Astrocyte of the hippocampus (primary cell): ENCODE results near the gene SLX4IP.
A peak's percentile ranks its signal among the peaks of the same experiment; 100 is the strongest.
"Not testable (repeated sequence)": the region's sequence is repeated elsewhere in the genome, so short reads cannot be mapped to it uniquely, and the experiment has no call there.

Experiments used
- DNase-seq: peaks from one replicate; pipeline ENCODE4 v3.0.0; 2011; ENCODE audit warnings: low read depth, low spot score

The SLX4IP gene

GRCh38 chr20:10603971-10604864 is 169.1 kb downstream of the SLX4IP start:
- peak; percentile 89 for DNase-seq

GRCh38 chr20:10604865-10605440 is 169.8 kb downstream of the SLX4IP start:
- DNase-seq: no peak

- DNase-seq: no peak
Observed at GRCh38 chr20:10605547-10606195, 170.6 kb downstream of the SLX4IP start.

GRCh38 chr20:10609276-10609675 is 174.2 kb downstream of the SLX4IP start:
- peak; percentile 43 for DNase-seq

GRCh38 chr20:10609770-10610169 is 174.7 kb downstream of the SLX4IP start:
- no peak for DNase-seq

- DNase-seq: no peak
Observed at GRCh38 chr20:10610251-10610650, 175.1 kb downstream of the SLX4IP start.

GRCh38 chr20:10611357-10611756 is 176.3 kb downstream of the SLX4IP start:
- DNase-seq: no peak

- not testable (repeated sequence) for DNase-seq
Observed at GRCh38 chr20:10613426-10613825, 178.3 kb downstream of the SLX4IP start.

- no peak for DNase-seq
Observed at GRCh38 chr20:10613911-10614310, 178.8 kb downstream of the SLX4IP start.

- no peak for DNase-seq
Observed at GRCh38 chr20:10616212-10616611, 181.1 kb downstream of the SLX4IP start.

- DNase-seq: not testable (repeated sequence)
Observed at GRCh38 chr20:10617549-10618133, 182.5 kb downstream of the SLX4IP start.

- DNase-seq: no peak
Observed at GRCh38 chr20:10618611-10619245, 183.6 kb downstream of the SLX4IP start.

GRCh38 chr20:10619427-10619826 is 184.3 kb downstream of the SLX4IP start:
- peak; percentile 93 for DNase-seq

- DNase-seq: no peak
Observed at GRCh38 chr20:10621149-10621548, 186.0 kb downstream of the SLX4IP start.

- DNase-seq: peak; percentile 71
Observed at GRCh38 chr20:10622657-10623418, 187.7 kb downstream of the SLX4IP start.

GRCh38 chr20:10625641-10626040 is 190.5 kb downstream of the SLX4IP start:
- DNase-seq: no peak

GRCh38 chr20:10626896-10627295 is 191.8 kb downstream of the SLX4IP start:
- DNase-seq: no peak

- no peak for DNase-seq
Observed at GRCh38 chr20:10629946-10630650, 195.0 kb downstream of the SLX4IP start.

- DNase-seq: no peak
Observed at GRCh38 chr20:10631126-10631525, 196.0 kb downstream of the SLX4IP start.
